HG03521 (cell line): ENCODE results near the gene TKTL1.
"Not testable (repeated sequence)": the region's sequence is repeated elsewhere in the genome, so short reads cannot be mapped to it uniquely, and the experiment has no call there.

ENCODE experiments used
- ATAC-seq: cut with Tn5 transposase; IDR thresholded peaks from one replicate; pipeline ENCODE4 v1.9.1; 2021; ENCODE audit warnings: mild to moderate bottlenecking, moderate library complexity; ENCODE audit not compliant: unreplicated experiment

The TKTL1 gene

GRCh38 chrX:154343063-154343462 lies 47.5 kb downstream of the TKTL1 start:
- ATAC-seq = not testable (repeated sequence)

- not testable (repeated sequence) for ATAC-seq
These were observed 48.0 kb downstream of the TKTL1 start for GRCh38 chrX:154343620-154344019.

GRCh38 chrX:154348114-154348531 lies 52.5 kb downstream of the TKTL1 start:
- ATAC-seq = no peak

GRCh38 chrX:154348646-154349358 lies 53.2 kb downstream of the TKTL1 start:
- ATAC-seq = no peak

GRCh38 chrX:154349359-154349935 lies 53.9 kb downstream of the TKTL1 start:
- no peak for ATAC-seq

GRCh38 chrX:154349979-154350378 lies 54.4 kb downstream of the TKTL1 start:
- no peak for ATAC-seq

- ATAC-seq = no peak
These were observed 55.0 kb downstream of the TKTL1 start for GRCh38 chrX:154350429-154351182.

GRCh38 chrX:154351183-154352011 lies 55.8 kb downstream of the TKTL1 start:
- no peak for ATAC-seq

- no peak for ATAC-seq
These were observed 56.4 kb downstream of the TKTL1 start for GRCh38 chrX:154352012-154352401.

- no peak for ATAC-seq
These were observed 56.9 kb downstream of the TKTL1 start for GRCh38 chrX:154352466-154352865.

- no peak for ATAC-seq
These were observed 57.7 kb downstream of the TKTL1 start for GRCh38 chrX:154353172-154353843.

GRCh38 chrX:154354013-154354412 lies 58.4 kb downstream of the TKTL1 start:
- ATAC-seq = no peak

- no peak for ATAC-seq
These were observed 58.9 kb downstream of the TKTL1 start for GRCh38 chrX:154354516-154354915.

- ATAC-seq = no peak
These were observed 59.6 kb downstream of the TKTL1 start for GRCh38 chrX:154355094-154355775.

GRCh38 chrX:154355776-154356140 lies 60.2 kb downstream of the TKTL1 start:
- ATAC-seq = no peak

GRCh38 chrX:154356596-154356995 lies 61.0 kb downstream of the TKTL1 start:
- no peak for ATAC-seq

GRCh38 chrX:154357205-154357604 lies 61.6 kb downstream of the TKTL1 start:
- ATAC-seq = no peak

- no peak for ATAC-seq
These were observed 62.4 kb downstream of the TKTL1 start for GRCh38 chrX:154358011-154358410.

GRCh38 chrX:154358829-154359228 lies 63.2 kb downstream of the TKTL1 start:
- no peak for ATAC-seq
